Fibroblast of lung (primary cell): ENCODE results near the gene SLC37A2.

Experiments used
- EZH2 ChIP-seq: IDR thresholded peaks from 2 replicates; pipeline ENCODE4 v1.5.1; 2012; ENCODE audit warnings: low read length, control low read depth, mild to moderate bottlenecking; ENCODE audit errors: missing control alignments
- TF ChIP-seq, protein P1 (sequence below), 2 donors: IDR thresholded peaks in 1 of 2; conservative IDR thresholded peaks in 1 of 2; 1 replicate in 1 of 2; 2 replicates in 1 of 2; pipeline ENCODE4 v1.5.1; 2011 to 2012; ENCODE audit warnings: low read length in 2 of 2, control low read depth in 1 of 2, inconsistent platforms in 1 of 2, low read depth in 1 of 2, mild to moderate bottlenecking in 1 of 2

DNA sequence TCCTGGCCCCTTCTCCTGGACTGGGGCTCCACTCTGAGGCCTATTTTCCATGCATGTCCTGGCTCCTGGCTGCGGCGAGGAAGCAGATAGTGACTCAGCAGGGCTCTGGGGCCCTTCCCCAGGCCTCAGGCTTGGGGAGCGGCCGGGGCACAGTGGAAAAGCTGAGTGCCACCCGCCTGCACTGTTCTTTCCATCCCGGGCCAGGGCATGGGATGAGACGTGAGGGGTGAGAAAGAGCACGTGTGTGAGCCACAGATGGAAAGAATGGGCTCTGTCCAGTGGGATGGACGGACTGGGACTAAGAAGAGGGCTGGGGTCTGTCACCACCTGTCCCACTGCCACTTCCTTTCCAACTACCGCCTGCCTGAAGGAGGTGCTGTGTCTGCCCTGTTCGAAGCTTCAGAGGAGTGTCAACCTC, 12.8 kb downstream of the SLC37A2 start:
- no peak for TF ChIP-seq EZH2
- TF ChIP-seq, protein P1, sequence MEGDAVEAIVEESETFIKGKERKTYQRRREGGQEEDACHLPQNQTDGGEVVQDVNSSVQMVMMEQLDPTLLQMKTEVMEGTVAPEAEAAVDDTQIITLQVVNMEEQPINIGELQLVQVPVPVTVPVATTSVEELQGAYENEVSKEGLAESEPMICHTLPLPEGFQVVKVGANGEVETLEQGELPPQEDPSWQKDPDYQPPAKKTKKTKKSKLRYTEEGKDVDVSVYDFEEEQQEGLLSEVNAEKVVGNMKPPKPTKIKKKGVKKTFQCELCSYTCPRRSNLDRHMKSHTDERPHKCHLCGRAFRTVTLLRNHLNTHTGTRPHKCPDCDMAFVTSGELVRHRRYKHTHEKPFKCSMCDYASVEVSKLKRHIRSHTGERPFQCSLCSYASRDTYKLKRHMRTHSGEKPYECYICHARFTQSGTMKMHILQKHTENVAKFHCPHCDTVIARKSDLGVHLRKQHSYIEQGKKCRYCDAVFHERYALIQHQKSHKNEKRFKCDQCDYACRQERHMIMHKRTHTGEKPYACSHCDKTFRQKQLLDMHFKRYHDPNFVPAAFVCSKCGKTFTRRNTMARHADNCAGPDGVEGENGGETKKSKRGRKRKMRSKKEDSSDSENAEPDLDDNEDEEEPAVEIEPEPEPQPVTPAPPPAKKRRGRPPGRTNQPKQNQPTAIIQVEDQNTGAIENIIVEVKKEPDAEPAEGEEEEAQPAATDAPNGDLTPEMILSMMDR (conservative IDR thresholded peaks at IDR 0.05 in 1 of 2, IDR thresholded peaks at IDR 0.05 in 1 of 2; ENCODE audit: low read depth in 1 of 2, low read length in 2 of 2) = no peak
